ENCODE data around the gene MACROH2A1. TPM values are rescaled to one million over a fixed set of nuclear protein-coding genes. Genes with fewer than 3 reads are reported as not detected.

The MACROH2A1 gene
- polyA plus RNA-seq, 2 of the 4 experiments (the other 2 are of a cell fraction), result 158 to 172 TPM

GRCh38 chr5:135377751-135378680, 21.0 kb downstream of the MACROH2A1 start:
- Histone ChIP-seq H3K4me2 (no peak overlapping the region), H3K4me1 (peaks cover 12% of the 10 kb centered on the region), H3K27ac (no peak overlapping the region), H3K4me3 (no peak overlapping the region), H3K9me3 (no peaks in the 10 kb centered on the region)
- POLR2A ChIA-PET, result no interaction called here
- WGBS (ENCODE audit: missing lambda C conversion rate), result 94% methylated on average over 15 of the region's 17 CpGs
- TF ChIP-seq NPAS2 (CRISPR knock-in tag; IDR thresholded peaks at IDR 0.05; ENCODE audit: borderline replicate concordance) (no peak), CBX8 (IDR thresholded peaks at IDR 0.05) (no peak), ATOH8 (CRISPR knock-in tag; IDR thresholded peaks at IDR 0.05; ENCODE audit: low read depth) (no peak), EHF (CRISPR knock-in tag; IDR thresholded peaks at IDR 0.05) (no peak), RAD21 (conservative IDR thresholded peaks at IDR 0.05 in 1 of 2, IDR thresholded peaks at IDR 0.05 in 1 of 2) (no peak), FOSL2 (IDR thresholded peaks at IDR 0.05) (no peak), FOSL2 (CRISPR knock-in tag; IDR thresholded peaks at IDR 0.05) (no peak), ELK1 (IDR thresholded peaks at IDR 0.05; ENCODE audit: low read depth, low read length) (no peak), ZFP36 (IDR thresholded peaks at IDR 0.05; ENCODE audit: borderline replicate concordance, partially characterized antibody) (no peak), HDAC2 (IDR thresholded peaks at IDR 0.05) (no peak)
- DNase-seq (ENCODE audit: low read depth in 1 of 2, low spot score in 1 of 2), result no peak
- no peak for FAIRE-seq
- peak in 1 of 2 experiments; percentile 17; a peak in 1 of 6 replicates for ATAC-seq
- CTCF ChIA-PET, result interaction anchor here (0.9 to 1.1 kb wide), 4 partner anchors 9 to 48 kb away, joined by 3 to 4 read pairs (median 3); no protein-coding TSS in a partner anchor

- FAIRE-seq, result no peak
- ATAC-seq, result no peak
- ChIA-PET POLR2A (no interaction called here), CTCF (interaction anchor here (0.8 to 1.1 kb wide), 5 partner anchors 8 to 49 kb away, joined by 3 to 4 read pairs (median 3); no protein-coding TSS in a partner anchor)
- Histone ChIP-seq H3K4me2 (no peak overlapping the region), H3K4me1 (peaks cover 21% of the 10 kb centered on the region), H3K9me3 (no peaks in the 10 kb centered on the region), H3K27ac (no peak overlapping the region), H3K4me3 (no peak overlapping the region)
- WGBS (ENCODE audit: missing lambda C conversion rate), result 92% methylated on average over 13 of the region's 13 CpGs
- DNase-seq (ENCODE audit: low read depth in 1 of 2, low spot score in 1 of 2), result no peak
- TF ChIP-seq FOSL2 (IDR thresholded peaks at IDR 0.05), result no peak
- no peak for TF ChIP-seq FOSL2 (CRISPR knock-in tag; IDR thresholded peaks at IDR 0.05)
- TF ChIP-seq EHF (CRISPR knock-in tag; IDR thresholded peaks at IDR 0.05), result no peak
- no peak for TF ChIP-seq PBX3 (IDR thresholded peaks at IDR 0.05)
- no peak for TF ChIP-seq EP300 (IDR thresholded peaks at IDR 0.05)
- TF ChIP-seq REST (IDR thresholded peaks at IDR 0.05), result no peak
- TF ChIP-seq TP53 (CRISPR knock-in tag; IDR thresholded peaks at IDR 0.05), result no peak
Measured at GRCh38 chr5:135376961-135377624, 21.9 kb downstream of the MACROH2A1 start.
